KOPT-K1 (cell line): ENCODE measurements around the gene B4GALT2.
A peak's percentile ranks its signal among the peaks of the same experiment; 100 is the strongest.

Experiments
- H3K27ac ChIP-seq: fragments of 200-600 bp; sonication (generic); 2 replicates; pipeline ENCODE4 v1.5.1; 2016; ENCODE audit warnings: antibody characterized with exemption, mild to moderate bottlenecking, low read depth, low read length; ENCODE audit not compliant: poor library complexity, severe bottlenecking
- H3K36me3 ChIP-seq: fragments of 200-600 bp; sonication (generic); 2 replicates; pipeline ENCODE4 v1.5.1; 2017; ENCODE audit warnings: antibody characterized with exemption, mild to moderate bottlenecking, low read length, moderate library complexity; ENCODE audit not compliant: insufficient read depth
- H3K9me3 ChIP-seq: fragments of 200-600 bp; sonication (generic); 2 replicates; pipeline ENCODE4 v1.5.1; 2017; ENCODE audit warnings: antibody characterized with exemption, low read length, mild to moderate bottlenecking; ENCODE audit not compliant: insufficient read depth, poor library complexity, severe bottlenecking

The B4GALT2 gene

GRCh38 chr1:43982808-43983207 lies 3.8 kb downstream of the B4GALT2 start:
- no peak overlapping the region for H3K27ac ChIP-seq
- H3K36me3 ChIP-seq: peaks cover 9% of the 10 kb centered on the region; the same call in 1 of the 2 replicates
- no peaks in the 10 kb centered on the region for H3K9me3 ChIP-seq

GRCh38 chr1:43983253-43983899 lies 4.4 kb downstream of the B4GALT2 start:
- H3K36me3 ChIP-seq: peaks cover 4% of the 10 kb centered on the region; the same call in 1 of the 2 replicates
- H3K27ac ChIP-seq: no peak overlapping the region
- H3K9me3 ChIP-seq: no peaks in the 10 kb centered on the region

- H3K9me3 ChIP-seq: no peaks in the 10 kb centered on the region
- no peak overlapping the region for H3K27ac ChIP-seq
- no peaks in the 10 kb centered on the region for H3K36me3 ChIP-seq
Measured at GRCh38 chr1:43984855-43985254, 5.8 kb downstream of the B4GALT2 start.

- Histone ChIP-seq H3K36me3 (no peaks in the 10 kb centered on the region), H3K9me3 (no peaks in the 10 kb centered on the region), H3K27ac (no peak overlapping the region)
Measured at GRCh38 chr1:43985984-43986595, 7.1 kb downstream of the B4GALT2 start.

GRCh38 chr1:43986712-43987111 lies 7.7 kb downstream of the B4GALT2 start:
- H3K9me3 ChIP-seq: no peaks in the 10 kb centered on the region
- no peak overlapping the region for H3K27ac ChIP-seq
- H3K36me3 ChIP-seq: no peaks in the 10 kb centered on the region

GRCh38 chr1:43987159-43987902 lies 8.3 kb downstream of the B4GALT2 start:
- Histone ChIP-seq H3K36me3 (no peaks in the 10 kb centered on the region), H3K27ac (no peak overlapping the region), H3K9me3 (no peaks in the 10 kb centered on the region)

GRCh38 chr1:43990271-43991199 lies 11.5 kb downstream of the B4GALT2 start:
- Histone ChIP-seq H3K9me3 (no peaks in the 10 kb centered on the region), H3K36me3 (no peaks in the 10 kb centered on the region), H3K27ac (no peak overlapping the region)

- H3K27ac ChIP-seq: no peak overlapping the region
- no peaks in the 10 kb centered on the region for H3K9me3 ChIP-seq
- no peaks in the 10 kb centered on the region for H3K36me3 ChIP-seq
Measured at GRCh38 chr1:43991200-43991475, 12.1 kb downstream of the B4GALT2 start.

GRCh38 chr1:43991476-43992231 lies 12.6 kb downstream of the B4GALT2 start, which contains the start of gene CCDC24:
CCDC24 (plus strand) TSS chr1:43991599; CDS start chr1:43991879, 280 bp downstream.
- Histone ChIP-seq H3K27ac (peak within 1 kb of the TSS; percentile 11), H3K36me3 (no peaks in the 10 kb centered on the region), H3K9me3 (no peaks in the 10 kb centered on the region)

GRCh38 chr1:43992232-43992995 lies 13.4 kb downstream of the B4GALT2 start:
- no peaks in the 10 kb centered on the region for H3K9me3 ChIP-seq
- no peak overlapping the region for H3K27ac ChIP-seq
- H3K36me3 ChIP-seq: no peaks in the 10 kb centered on the region

- Histone ChIP-seq H3K9me3 (no peaks in the 10 kb centered on the region), H3K27ac (no peak overlapping the region), H3K36me3 (no peaks in the 10 kb centered on the region)
Measured at GRCh38 chr1:43993206-43993914, 14.3 kb downstream of the B4GALT2 start.

- H3K9me3 ChIP-seq: no peaks in the 10 kb centered on the region
- H3K27ac ChIP-seq: no peak overlapping the region
- H3K36me3 ChIP-seq: no peaks in the 10 kb centered on the region
Measured at GRCh38 chr1:43994071-43994470, 15.1 kb downstream of the B4GALT2 start.
